Measurements from ENCODE around the gene FEN1.

FEN1 gene

GRCh38 chr11:61756452-61757212 is 36.1 kb upstream of the FEN1 start:
- no peak for DNase-seq (ENCODE audit: low read depth in 3 of 3)

GRCh38 chr11:61757213-61757862 is 35.4 kb upstream of the FEN1 start:
- no peak for DNase-seq (ENCODE audit: low read depth in 3 of 3)

- DNase-seq (ENCODE audit: low read depth in 3 of 3) = no peak
Measured at GRCh38 chr11:61760946-61761345, 31.8 kb upstream of the FEN1 start.

GRCh38 chr11:61761440-61762222 is 31.1 kb upstream of the FEN1 start:
- DNase-seq (ENCODE audit: low read depth in 3 of 3) = no peak

GRCh38 chr11:61762223-61762615 is 30.5 kb upstream of the FEN1 start:
- DNase-seq (ENCODE audit: low read depth in 3 of 3) = no peak

GRCh38 chr11:61762798-61763197 is 29.9 kb upstream of the FEN1 start:
- DNase-seq (ENCODE audit: low read depth in 3 of 3) = no peak

GRCh38 chr11:61763930-61764605 is 28.6 kb upstream of the FEN1 start:
- DNase-seq (ENCODE audit: low read depth in 3 of 3) = no peak

- DNase-seq (ENCODE audit: low read depth in 3 of 3) = no peak
Measured at GRCh38 chr11:61764606-61765260, 28.0 kb upstream of the FEN1 start.

- no peak for DNase-seq (ENCODE audit: low read depth in 3 of 3)
Measured at GRCh38 chr11:61765550-61766253, 27.0 kb upstream of the FEN1 start.

GRCh38 chr11:61766353-61766841 is 26.3 kb upstream of the FEN1 start:
- DNase-seq (ENCODE audit: low read depth in 3 of 3) = no peak

- DNase-seq (ENCODE audit: low read depth in 3 of 3) = no peak
Measured at GRCh38 chr11:61768376-61769076, 24.2 kb upstream of the FEN1 start.

- DNase-seq (ENCODE audit: low read depth in 3 of 3) = no peak
Measured at GRCh38 chr11:61769169-61769920, 23.4 kb upstream of the FEN1 start.

- no peak for DNase-seq (ENCODE audit: low read depth in 3 of 3)
Measured at GRCh38 chr11:61769946-61770683, 22.6 kb upstream of the FEN1 start.

- DNase-seq (ENCODE audit: low read depth in 3 of 3) = no peak
Measured at GRCh38 chr11:61771195-61771894, 21.4 kb upstream of the FEN1 start.

- DNase-seq (ENCODE audit: low read depth in 3 of 3) = no peak
Measured at GRCh38 chr11:61771985-61772455, 20.7 kb upstream of the FEN1 start.

GRCh38 chr11:61773356-61773755 is 19.4 kb upstream of the FEN1 start:
- DNase-seq (ENCODE audit: low read depth in 3 of 3) = no peak

- DNase-seq (ENCODE audit: low read depth in 3 of 3) = no peak
Measured at GRCh38 chr11:61773809-61774208, 18.9 kb upstream of the FEN1 start.

- DNase-seq (ENCODE audit: low read depth in 3 of 3) = no peak
Measured at GRCh38 chr11:61774411-61774810, 18.3 kb upstream of the FEN1 start.

Measured in stimulated activated CD4-positive, alpha-beta T cell treated with anti-CD3 and anti-CD28 coated beads, TNF-alpha, amount 100 ng/mL, for 48 hours (primary cell).